Neural cell (in vitro differentiated cells): Measurements from ENCODE around the gene ANTXR1. TPM values are rescaled to one million over a fixed set of nuclear protein-coding genes. Genes with fewer than 3 reads are reported as not detected.

Experiments used
- H2AFZ ChIP-seq: fragments of 200-600, 300-800 bp; sonication (generic), shearing (Covaris generic); 2 replicates; pipeline ENCODE4 v1.6.0; 2014; ENCODE audit warnings: low read depth, mild to moderate bottlenecking, antibody characterized with exemption, low read length, moderate library complexity
- H3F3A ChIP-seq: fragments of 200-600 bp; shearing (Covaris generic); 2 replicates; pipeline ENCODE4 v1.6.1; 2016; ENCODE audit warnings: mild to moderate bottlenecking, moderate library complexity, mixed read lengths, antibody characterized with exemption, low read length; ENCODE audit not compliant: insufficient read depth, poor library complexity, severe bottlenecking
- H3K27ac ChIP-seq: fragments of 200-600, 300-800 bp; sonication (generic), shearing (Covaris generic); 2 replicates; pipeline ENCODE4 v1.5.1; 2014; ENCODE audit warnings: mild to moderate bottlenecking, low read length, moderate library complexity
- H3K27me3 ChIP-seq: fragments of 300-800, 200-600 bp; sonication (generic), shearing (Covaris generic); 2 replicates; pipeline ENCODE4 v1.6.0; 2014; ENCODE audit warnings: mild to moderate bottlenecking, low read depth, low read length, moderate library complexity; ENCODE audit not compliant: insufficient read depth
- H3K36me3 ChIP-seq: fragments of 300-800, 200-600 bp; sonication (generic), shearing (Covaris generic); 2 replicates; pipeline ENCODE4 v1.5.1; 2014; ENCODE audit warnings: mild to moderate bottlenecking, antibody characterized with exemption, low read length, moderate library complexity; ENCODE audit not compliant: insufficient read depth
- H3K4me2 ChIP-seq: fragments of 300-800, 200-600 bp; sonication (generic), shearing (Covaris generic); 2 replicates; pipeline ENCODE4 v1.6.0; 2014; ENCODE audit warnings: mild to moderate bottlenecking, low read length
- H3K4me3 ChIP-seq: fragments of 300-800, 200-600 bp; sonication (generic), shearing (Covaris generic); 2 replicates; pipeline ENCODE4 v1.5.1; 2014; ENCODE audit warnings: mild to moderate bottlenecking, low read length, moderate library complexity
- H3K79me2 ChIP-seq: fragments of 200-600 bp; shearing (Covaris generic); replicated peaks from 2 replicates; pipeline ENCODE4 v1.6.0; 2014; ENCODE audit warnings: mild to moderate bottlenecking, low read length, moderate library complexity; ENCODE audit not compliant: insufficient read depth
- H3K9ac ChIP-seq: fragments of 300-800, 200-600 bp; sonication (generic), shearing (Covaris generic); 2 replicates; pipeline ENCODE4 v1.6.1; 2016; ENCODE audit warnings: mild to moderate bottlenecking, low read length, mixed read lengths
- H3K9me2 ChIP-seq: fragments of 200-600 bp; shearing (Covaris generic); 2 replicates; pipeline ENCODE4 v1.6.1; 2016; ENCODE audit warnings: mild to moderate bottlenecking, low read length, mixed read lengths; ENCODE audit not compliant: insufficient read depth
- H3K9me3 ChIP-seq: fragments of 200-600, 300-800 bp; sonication (generic), shearing (Covaris generic); 2 replicates; pipeline ENCODE4 v1.6.1; 2016; ENCODE audit warnings: mild to moderate bottlenecking, mixed run types, low read length, moderate library complexity, mixed read lengths
- H4K20me1 ChIP-seq: fragments of 200-600 bp; shearing (Covaris generic); 2 replicates; pipeline ENCODE4 v1.6.1; 2016; ENCODE audit warnings: mild to moderate bottlenecking, mixed run types; ENCODE audit not compliant: insufficient read depth
- EP300 ChIP-seq: fragments of 450-650 bp; conservative IDR thresholded peaks from 2 replicates; pipeline ENCODE4 v1.6.1; 2014; ENCODE audit warnings: antibody characterized with exemption, mild to moderate bottlenecking, moderate library complexity; ENCODE audit not compliant: poor library complexity, severe bottlenecking
- EZH2 ChIP-seq: fragments of 200-600, 300-800 bp; shearing (Covaris generic), sonication (generic); IDR thresholded peaks from 2 replicates; pipeline ENCODE4 v1.6.1; 2014; ENCODE audit warnings: antibody characterized with exemption, low read length, borderline replicate concordance, mild to moderate bottlenecking; ENCODE audit not compliant: insufficient read depth, poor library complexity, severe bottlenecking
- MXI1 ChIP-seq: fragments of 450-650 bp; conservative IDR thresholded peaks from 2 replicates; pipeline ENCODE4 v1.6.1; 2014; ENCODE audit warnings: antibody characterized with exemption, mild to moderate bottlenecking; ENCODE audit not compliant: poor library complexity, severe bottlenecking
- POLR2AphosphoS5 ChIP-seq: IDR thresholded peaks from 2 replicates; pipeline ENCODE4 v1.6.1; 2012
- RAD21 ChIP-seq: fragments of 450-650 bp; conservative IDR thresholded peaks from 2 replicates; pipeline ENCODE4 v1.6.1; 2014; ENCODE audit warnings: antibody characterized with exemption, mild to moderate bottlenecking, moderate library complexity
- SMC3 ChIP-seq: fragments of 450-650 bp; conservative IDR thresholded peaks from 2 replicates; pipeline ENCODE4 v1.6.1; 2014; ENCODE audit warnings: antibody characterized with exemption, mild to moderate bottlenecking, moderate library complexity; ENCODE audit not compliant: poor library complexity
- TAF1 ChIP-seq: IDR thresholded peaks from 2 replicates; pipeline ENCODE4 v1.6.1; 2012; ENCODE audit warnings: low read depth
- polyA plus RNA-seq: library from polyadenylated mRNA; depleted of rRNA; stranded (reverse); fragments of >200 nt; gene quantifications from 2 replicates; pipeline ENCODE4 v1.2.3, GENCODE V29; 2014
- TF ChIP-seq, protein P1 (sequence below): fragments of 450-650 bp; IDR thresholded peaks from 2 replicates; pipeline ENCODE4 v1.5.1; 2014; ENCODE audit warnings: antibody characterized with exemption, mild to moderate bottlenecking, moderate library complexity; ENCODE audit not compliant: poor library complexity, severe bottlenecking
- TF ChIP-seq, protein P2 (sequence below): IDR thresholded peaks from 2 replicates; pipeline ENCODE4 v1.6.1; 2012; ENCODE audit warnings: borderline replicate concordance

Gene ANTXR1
- polyA plus RNA-seq, 1 donor from 2014 or later = 4.9 TPM

DNA sequence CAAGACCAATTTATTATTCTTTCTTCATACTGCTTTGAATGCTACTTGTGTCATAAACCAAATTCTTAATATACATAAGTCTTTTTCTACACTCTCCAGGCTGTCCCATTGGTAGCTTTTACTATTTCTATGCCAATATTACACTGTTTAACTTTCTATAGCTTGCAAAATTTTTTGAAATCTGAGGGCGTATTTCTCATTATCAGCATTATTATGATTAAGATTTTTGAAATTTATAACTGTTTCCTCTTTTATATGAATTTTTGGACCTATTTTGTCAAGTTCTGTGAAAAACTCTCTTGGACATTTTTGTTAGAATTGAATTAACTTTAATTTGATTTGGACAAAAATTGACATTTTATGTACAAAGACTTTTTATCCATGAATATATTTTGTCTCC is 275.4 kb downstream of the ANTXR1 start:
- H3K4me2 ChIP-seq = no peak overlapping the region
- H3K79me2 ChIP-seq = no peaks in the 10 kb centered on the region
- TF ChIP-seq RAD21 (no peak), MXI1 (no peak), POLR2AphosphoS5 (no peak), EZH2 (no peak), SMC3 (no peak), TAF1 (no peak), EP300 (no peak)
- TF ChIP-seq, protein P1, sequence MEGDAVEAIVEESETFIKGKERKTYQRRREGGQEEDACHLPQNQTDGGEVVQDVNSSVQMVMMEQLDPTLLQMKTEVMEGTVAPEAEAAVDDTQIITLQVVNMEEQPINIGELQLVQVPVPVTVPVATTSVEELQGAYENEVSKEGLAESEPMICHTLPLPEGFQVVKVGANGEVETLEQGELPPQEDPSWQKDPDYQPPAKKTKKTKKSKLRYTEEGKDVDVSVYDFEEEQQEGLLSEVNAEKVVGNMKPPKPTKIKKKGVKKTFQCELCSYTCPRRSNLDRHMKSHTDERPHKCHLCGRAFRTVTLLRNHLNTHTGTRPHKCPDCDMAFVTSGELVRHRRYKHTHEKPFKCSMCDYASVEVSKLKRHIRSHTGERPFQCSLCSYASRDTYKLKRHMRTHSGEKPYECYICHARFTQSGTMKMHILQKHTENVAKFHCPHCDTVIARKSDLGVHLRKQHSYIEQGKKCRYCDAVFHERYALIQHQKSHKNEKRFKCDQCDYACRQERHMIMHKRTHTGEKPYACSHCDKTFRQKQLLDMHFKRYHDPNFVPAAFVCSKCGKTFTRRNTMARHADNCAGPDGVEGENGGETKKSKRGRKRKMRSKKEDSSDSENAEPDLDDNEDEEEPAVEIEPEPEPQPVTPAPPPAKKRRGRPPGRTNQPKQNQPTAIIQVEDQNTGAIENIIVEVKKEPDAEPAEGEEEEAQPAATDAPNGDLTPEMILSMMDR = no peak
- TF ChIP-seq, protein P2, sequence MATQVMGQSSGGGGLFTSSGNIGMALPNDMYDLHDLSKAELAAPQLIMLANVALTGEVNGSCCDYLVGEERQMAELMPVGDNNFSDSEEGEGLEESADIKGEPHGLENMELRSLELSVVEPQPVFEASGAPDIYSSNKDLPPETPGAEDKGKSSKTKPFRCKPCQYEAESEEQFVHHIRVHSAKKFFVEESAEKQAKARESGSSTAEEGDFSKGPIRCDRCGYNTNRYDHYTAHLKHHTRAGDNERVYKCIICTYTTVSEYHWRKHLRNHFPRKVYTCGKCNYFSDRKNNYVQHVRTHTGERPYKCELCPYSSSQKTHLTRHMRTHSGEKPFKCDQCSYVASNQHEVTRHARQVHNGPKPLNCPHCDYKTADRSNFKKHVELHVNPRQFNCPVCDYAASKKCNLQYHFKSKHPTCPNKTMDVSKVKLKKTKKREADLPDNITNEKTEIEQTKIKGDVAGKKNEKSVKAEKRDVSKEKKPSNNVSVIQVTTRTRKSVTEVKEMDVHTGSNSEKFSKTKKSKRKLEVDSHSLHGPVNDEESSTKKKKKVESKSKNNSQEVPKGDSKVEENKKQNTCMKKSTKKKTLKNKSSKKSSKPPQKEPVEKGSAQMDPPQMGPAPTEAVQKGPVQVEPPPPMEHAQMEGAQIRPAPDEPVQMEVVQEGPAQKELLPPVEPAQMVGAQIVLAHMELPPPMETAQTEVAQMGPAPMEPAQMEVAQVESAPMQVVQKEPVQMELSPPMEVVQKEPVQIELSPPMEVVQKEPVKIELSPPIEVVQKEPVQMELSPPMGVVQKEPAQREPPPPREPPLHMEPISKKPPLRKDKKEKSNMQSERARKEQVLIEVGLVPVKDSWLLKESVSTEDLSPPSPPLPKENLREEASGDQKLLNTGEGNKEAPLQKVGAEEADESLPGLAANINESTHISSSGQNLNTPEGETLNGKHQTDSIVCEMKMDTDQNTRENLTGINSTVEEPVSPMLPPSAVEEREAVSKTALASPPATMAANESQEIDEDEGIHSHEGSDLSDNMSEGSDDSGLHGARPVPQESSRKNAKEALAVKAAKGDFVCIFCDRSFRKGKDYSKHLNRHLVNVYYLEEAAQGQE = no peak
- no peak overlapping the region for H3K9ac ChIP-seq
- no peak overlapping the region for H3K4me3 ChIP-seq
- no peaks in the 10 kb centered on the region for H3K9me2 ChIP-seq
- H3K27me3 ChIP-seq = no peaks in the 10 kb centered on the region
- H3K27ac ChIP-seq = no peak overlapping the region
- H3F3A ChIP-seq = no peaks in the 10 kb centered on the region
- no peaks in the 10 kb centered on the region for H3K9me3 ChIP-seq
- H4K20me1 ChIP-seq = no peaks in the 10 kb centered on the region
- no peaks in the 10 kb centered on the region for H3K36me3 ChIP-seq
- no peak overlapping the region for H2AFZ ChIP-seq

DNA sequence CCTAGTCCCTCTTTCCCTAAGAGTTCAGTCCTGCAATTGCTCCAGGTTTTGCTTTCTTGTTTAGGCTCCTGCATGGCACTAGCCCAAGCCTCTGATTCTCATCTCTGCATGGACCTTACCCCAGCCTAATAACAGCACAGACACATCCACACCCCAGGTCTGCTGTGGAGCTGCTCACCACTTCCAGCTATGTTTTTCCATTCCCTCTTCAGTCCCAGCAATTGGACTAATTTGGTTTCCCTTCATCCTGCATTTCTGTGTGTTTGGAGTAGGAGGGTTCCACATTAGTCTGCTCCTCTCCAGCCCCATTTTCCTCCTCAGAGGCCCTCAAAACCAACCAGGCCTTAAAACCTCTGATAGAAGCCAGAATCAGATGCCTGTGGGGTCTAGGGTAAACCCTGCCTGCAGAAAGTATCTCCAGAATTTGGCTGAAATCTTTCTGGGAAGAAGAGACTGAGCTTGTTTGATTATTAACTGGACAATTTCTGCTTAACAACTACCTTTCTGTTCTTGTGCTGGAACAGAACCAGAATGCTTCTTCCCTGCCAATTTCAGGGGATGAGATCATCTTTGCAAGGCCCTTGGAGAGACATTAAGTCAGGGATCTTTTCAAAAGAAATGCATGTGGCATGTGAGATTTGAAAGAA is 278.1 kb downstream of the ANTXR1 start:
- TF ChIP-seq, protein P2 = no peak
- TF ChIP-seq MXI1 (no peak), POLR2AphosphoS5 (no peak), EZH2 (no peak), SMC3 (no peak), TAF1 (no peak), EP300 (no peak), RAD21 (no peak)
- TF ChIP-seq, protein P1 = no peak
- H3K4me3 ChIP-seq = no peak overlapping the region
- H2AFZ ChIP-seq = no peak overlapping the region
- H4K20me1 ChIP-seq = no peaks in the 10 kb centered on the region
- H3K27me3 ChIP-seq = no peaks in the 10 kb centered on the region
- H3K9ac ChIP-seq = no peak overlapping the region
- no peaks in the 10 kb centered on the region for H3F3A ChIP-seq
- H3K27ac ChIP-seq = no peak overlapping the region
- no peaks in the 10 kb centered on the region for H3K9me3 ChIP-seq
- H3K79me2 ChIP-seq = no peaks in the 10 kb centered on the region
- no peak overlapping the region for H3K4me2 ChIP-seq
- no peaks in the 10 kb centered on the region for H3K36me3 ChIP-seq
- H3K9me2 ChIP-seq = no peaks in the 10 kb centered on the region
